Measurements from ENCODE around the gene SOX6.
"Not testable (repeated sequence)": the region's sequence is repeated elsewhere in the genome, so short reads cannot be mapped to it uniquely, and the experiment has no call there.

SOX6 gene

DNA sequence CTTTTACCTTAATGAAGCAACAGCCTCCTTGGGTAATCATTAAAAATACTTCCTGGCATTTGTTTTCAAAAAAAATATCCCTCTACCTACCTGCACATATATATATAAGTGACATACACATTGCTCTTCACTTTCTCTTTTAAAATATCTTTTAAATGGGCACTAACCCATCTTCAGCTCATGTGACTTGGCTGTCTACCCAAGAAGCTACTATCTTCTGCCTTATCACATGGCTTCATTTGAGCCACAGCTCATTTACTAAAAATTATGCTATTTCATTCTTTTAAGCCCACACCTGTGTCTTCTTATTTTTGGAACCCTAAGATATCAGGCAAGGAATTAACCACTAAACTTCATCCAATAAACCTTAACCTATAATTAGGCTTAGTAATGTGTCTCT, 37.0 kb upstream of the SOX6 start:
- no peaks in the 10 kb centered on the region for H3K27me3 ChIP-seq (ENCODE audit: insufficient read depth, low read depth)
- TF ChIP-seq, protein P1, sequence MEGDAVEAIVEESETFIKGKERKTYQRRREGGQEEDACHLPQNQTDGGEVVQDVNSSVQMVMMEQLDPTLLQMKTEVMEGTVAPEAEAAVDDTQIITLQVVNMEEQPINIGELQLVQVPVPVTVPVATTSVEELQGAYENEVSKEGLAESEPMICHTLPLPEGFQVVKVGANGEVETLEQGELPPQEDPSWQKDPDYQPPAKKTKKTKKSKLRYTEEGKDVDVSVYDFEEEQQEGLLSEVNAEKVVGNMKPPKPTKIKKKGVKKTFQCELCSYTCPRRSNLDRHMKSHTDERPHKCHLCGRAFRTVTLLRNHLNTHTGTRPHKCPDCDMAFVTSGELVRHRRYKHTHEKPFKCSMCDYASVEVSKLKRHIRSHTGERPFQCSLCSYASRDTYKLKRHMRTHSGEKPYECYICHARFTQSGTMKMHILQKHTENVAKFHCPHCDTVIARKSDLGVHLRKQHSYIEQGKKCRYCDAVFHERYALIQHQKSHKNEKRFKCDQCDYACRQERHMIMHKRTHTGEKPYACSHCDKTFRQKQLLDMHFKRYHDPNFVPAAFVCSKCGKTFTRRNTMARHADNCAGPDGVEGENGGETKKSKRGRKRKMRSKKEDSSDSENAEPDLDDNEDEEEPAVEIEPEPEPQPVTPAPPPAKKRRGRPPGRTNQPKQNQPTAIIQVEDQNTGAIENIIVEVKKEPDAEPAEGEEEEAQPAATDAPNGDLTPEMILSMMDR (conservative IDR thresholded peaks at IDR 0.05; ENCODE audit: low read depth, low read length): no peak

DNA sequence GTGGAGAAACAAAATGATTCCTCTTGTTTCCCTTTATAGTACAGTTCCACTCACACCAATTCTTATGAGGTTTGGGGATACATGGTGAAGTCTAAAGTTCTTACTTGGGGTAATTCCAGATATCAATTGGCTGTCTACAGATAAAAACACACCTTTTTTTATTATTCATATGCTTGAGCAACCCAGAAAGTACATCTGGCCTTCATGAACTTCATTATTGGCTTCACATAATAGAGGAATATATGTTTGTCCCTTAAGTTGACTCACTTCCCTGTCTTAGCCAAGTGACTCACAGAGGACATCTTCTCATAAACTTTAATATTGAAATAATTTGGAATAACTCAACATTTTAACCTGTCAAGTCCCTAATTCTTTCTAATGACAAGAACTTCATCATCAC, 36.3 kb upstream of the SOX6 start:
- H3K9ac ChIP-seq: no peak overlapping the region
- no peaks in the 10 kb centered on the region for H4K20me1 ChIP-seq (ENCODE audit: insufficient read depth)
- H3K27me3 ChIP-seq (ENCODE audit: insufficient read depth, low read depth): no peaks in the 10 kb centered on the region
- H3K36me3 ChIP-seq (ENCODE audit: insufficient read depth): no peaks in the 10 kb centered on the region
- no peak overlapping the region for H3K4me3 ChIP-seq (IDR thresholded peaks at IDR 0.05; ENCODE audit: insufficient read depth, low read depth, low read length)
- H3K4me1 ChIP-seq (ENCODE audit: low read depth, poor library complexity, severe bottlenecking): no peaks in the 10 kb centered on the region
- H3K4me2 ChIP-seq: no peak overlapping the region
- TF ChIP-seq, protein P1 (conservative IDR thresholded peaks at IDR 0.05; ENCODE audit: low read depth, low read length): no peak
- no peak overlapping the region for H2AFZ ChIP-seq (ENCODE audit: low read depth)
- H3K79me2 ChIP-seq (ENCODE audit: insufficient read depth, low read depth): no peaks in the 10 kb centered on the region
- H3K27ac ChIP-seq: no peak overlapping the region

More for the DNA sequence above, 37.0 kb upstream of the SOX6 start:
- no peak overlapping the region for H3K9ac ChIP-seq
- no peaks in the 10 kb centered on the region for H3K4me1 ChIP-seq (ENCODE audit: low read depth, poor library complexity, severe bottlenecking)
- H3K36me3 ChIP-seq (ENCODE audit: insufficient read depth): no peaks in the 10 kb centered on the region
- H2AFZ ChIP-seq (ENCODE audit: low read depth): no peak overlapping the region
- H3K27ac ChIP-seq: no peak overlapping the region
- no peaks in the 10 kb centered on the region for H4K20me1 ChIP-seq (ENCODE audit: insufficient read depth)
- H3K4me2 ChIP-seq: no peak overlapping the region
- H3K4me3 ChIP-seq (IDR thresholded peaks at IDR 0.05; ENCODE audit: insufficient read depth, low read depth, low read length): no peak overlapping the region
- no peaks in the 10 kb centered on the region for H3K79me2 ChIP-seq (ENCODE audit: insufficient read depth, low read depth)

DNA sequence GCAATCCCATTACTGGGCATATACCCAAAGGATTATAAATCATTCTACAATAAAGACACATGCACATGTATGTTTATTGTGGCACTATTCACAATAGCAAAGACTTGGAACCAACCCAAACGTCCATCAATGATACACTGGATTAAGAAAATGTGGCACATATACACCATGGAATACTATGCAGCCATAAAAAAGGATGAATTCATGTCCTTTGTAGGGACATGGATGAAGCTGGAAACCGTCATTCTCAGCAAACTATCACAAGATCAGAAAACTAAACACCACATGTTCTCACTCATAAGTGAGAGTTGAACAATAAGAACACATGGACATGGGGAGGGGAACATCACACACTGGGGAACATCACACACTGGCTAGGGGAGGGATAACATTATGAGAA, 34.5 kb upstream of the SOX6 start:
- not testable (repeated sequence) for H3K4me3 ChIP-seq (IDR thresholded peaks at IDR 0.05; ENCODE audit: insufficient read depth, low read depth, low read length); H3K36me3 ChIP-seq (ENCODE audit: insufficient read depth); H3K4me2 ChIP-seq; H3K79me2 ChIP-seq (ENCODE audit: insufficient read depth, low read depth); H3K4me1 ChIP-seq (ENCODE audit: low read depth, poor library complexity, severe bottlenecking); H4K20me1 ChIP-seq (ENCODE audit: insufficient read depth); H3K27me3 ChIP-seq (ENCODE audit: insufficient read depth, low read depth); H3K27ac ChIP-seq; H2AFZ ChIP-seq (ENCODE audit: low read depth); H3K9ac ChIP-seq

DNA sequence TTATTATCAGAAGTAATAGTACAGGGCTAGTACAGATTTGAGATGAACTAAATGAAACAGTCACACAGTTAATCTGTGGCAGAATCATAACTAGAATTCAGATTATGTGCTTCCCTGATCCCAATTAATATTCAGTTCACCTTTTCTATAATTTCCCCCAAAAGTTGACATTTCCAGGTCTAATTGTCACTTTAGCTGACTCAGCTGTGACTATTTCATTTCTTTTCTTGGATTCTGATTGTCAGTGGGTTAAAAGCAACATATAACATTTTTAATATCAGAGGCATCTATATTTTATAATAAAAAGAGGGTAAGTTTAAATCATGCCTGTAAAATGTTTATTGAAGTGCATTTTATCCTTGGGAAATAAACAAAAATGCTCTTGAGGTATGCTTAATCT, 28.8 kb upstream of the SOX6 start:
- Histone ChIP-seq H3K79me2 (ENCODE audit: insufficient read depth, low read depth) (no peaks in the 10 kb centered on the region), H3K4me2 (no peak overlapping the region), H3K4me1 (ENCODE audit: low read depth, poor library complexity, severe bottlenecking) (no peaks in the 10 kb centered on the region), H2AFZ (ENCODE audit: low read depth) (no peak overlapping the region), H3K27me3 (ENCODE audit: insufficient read depth, low read depth) (no peaks in the 10 kb centered on the region), H3K9ac (no peak overlapping the region), H3K4me3 (IDR thresholded peaks at IDR 0.05; ENCODE audit: insufficient read depth, low read depth, low read length) (no peak overlapping the region), H4K20me1 (ENCODE audit: insufficient read depth) (no peaks in the 10 kb centered on the region), H3K27ac (no peak overlapping the region), H3K36me3 (ENCODE audit: insufficient read depth) (no peaks in the 10 kb centered on the region)
- TF ChIP-seq, protein P1 (conservative IDR thresholded peaks at IDR 0.05; ENCODE audit: low read depth, low read length): no peak

DNA sequence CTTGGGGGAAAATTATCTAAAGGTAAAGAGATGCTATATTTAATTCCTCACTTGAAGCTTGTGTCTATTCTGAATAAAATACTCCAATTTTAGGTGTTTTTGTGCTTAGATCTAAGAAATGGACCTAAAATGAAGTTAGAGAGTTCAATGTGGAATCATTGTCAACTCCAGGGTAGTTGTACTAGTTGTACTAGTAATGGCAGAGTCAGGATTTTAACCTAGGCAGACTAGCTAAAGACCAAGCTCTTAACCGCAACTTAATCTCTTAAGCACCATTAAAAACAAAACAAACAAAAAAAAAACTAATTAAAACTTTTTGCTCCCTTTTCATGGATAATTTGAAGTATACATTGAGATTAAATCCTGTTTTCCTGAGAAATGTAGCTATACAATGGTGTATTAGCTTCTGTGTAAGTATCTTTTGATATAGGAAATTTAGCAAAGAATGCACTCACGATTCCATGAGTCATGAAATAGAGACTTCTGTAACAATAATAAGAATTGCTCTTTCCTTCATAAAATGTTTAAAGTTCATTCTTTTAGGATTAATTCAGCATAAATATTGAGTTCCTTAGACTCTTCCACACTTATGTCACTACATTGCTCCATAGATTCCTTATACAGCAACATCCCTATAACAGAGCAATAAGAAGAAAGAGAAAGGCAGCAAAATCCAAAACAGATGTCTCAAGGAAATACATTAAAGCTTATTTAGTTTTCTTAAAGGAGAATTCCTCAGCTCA, 26.5 kb upstream of the SOX6 start:
- no peak overlapping the region for H2AFZ ChIP-seq (ENCODE audit: low read depth)
- H3K36me3 ChIP-seq (ENCODE audit: insufficient read depth): no peaks in the 10 kb centered on the region
- no peak overlapping the region for H3K4me3 ChIP-seq (IDR thresholded peaks at IDR 0.05; ENCODE audit: insufficient read depth, low read depth, low read length)
- no peaks in the 10 kb centered on the region for H3K4me1 ChIP-seq (ENCODE audit: low read depth, poor library complexity, severe bottlenecking)
- H3K27me3 ChIP-seq (ENCODE audit: insufficient read depth, low read depth): no peaks in the 10 kb centered on the region
- H4K20me1 ChIP-seq (ENCODE audit: insufficient read depth): no peaks in the 10 kb centered on the region
- no peak overlapping the region for H3K4me2 ChIP-seq
- TF ChIP-seq, protein P1 (conservative IDR thresholded peaks at IDR 0.05; ENCODE audit: low read depth, low read length): no peak
- no peaks in the 10 kb centered on the region for H3K79me2 ChIP-seq (ENCODE audit: insufficient read depth, low read depth)
- H3K9ac ChIP-seq: no peak overlapping the region
- no peak overlapping the region for H3K27ac ChIP-seq
